ENCODE results near the gene SMCO3. TPM values are rescaled to one million over a fixed set of nuclear protein-coding genes. Genes with fewer than 3 reads are reported as not detected.

Gene SMCO3
- total and polyA plus RNA-seq, 2 of the 8 experiments (the other 6 are each of a cell fraction or from before 2014, with no cell fraction given) = not detected

- CTCF ChIA-PET (ENCODE audit: partially characterized antibody) = interaction anchor here (1.0 to 1.6 kb wide), 4 partner anchors 18 to 179 kb away, joined by 3 to 7 read pairs (median 3); partner anchors contain the start of gene WBP11
- no peak for TF ChIP-seq SIN3A (conservative IDR thresholded peaks at IDR 0.05 in 1 of 2, IDR thresholded peaks at IDR 0.05 in 1 of 2; ENCODE audit: low read depth in 1 of 2, low read length in 2 of 2)
- TF ChIP-seq POU5F1 (IDR thresholded peaks at IDR 0.05; ENCODE audit: low read depth, low read length) = no peak
- TF ChIP-seq CHD1 (IDR thresholded peaks at IDR 0.05; ENCODE audit: low read depth, low read length) = no peak
- no peak for TF ChIP-seq SIRT6 (IDR thresholded peaks at IDR 0.05; ENCODE audit: low read length)
- no peak for TF ChIP-seq PHF8 (conservative IDR thresholded peaks at IDR 0.05; ENCODE audit: low read depth, low read length)
- no peak for TF ChIP-seq NANOG (IDR thresholded peaks at IDR 0.05; ENCODE audit: insufficient read depth, low read depth, low read length, poor library complexity, severe bottlenecking)
- TF ChIP-seq BACH1 (IDR thresholded peaks at IDR 0.05; ENCODE audit: low read length) = no peak
- no peak for TF ChIP-seq MAX (IDR thresholded peaks at IDR 0.05)
- TF ChIP-seq CREB1 (IDR thresholded peaks at IDR 0.05) = peak; percentile 84
- TF ChIP-seq POLR2AphosphoS5 (IDR thresholded peaks at IDR 0.05; ENCODE audit: low read depth, low read length) = no peak
- TF ChIP-seq HDAC2 (IDR thresholded peaks at IDR 0.05; ENCODE audit: borderline replicate concordance in 1 of 2, low read depth in 2 of 2, low read length in 2 of 2) = no peak
- TF ChIP-seq, protein P1, sequence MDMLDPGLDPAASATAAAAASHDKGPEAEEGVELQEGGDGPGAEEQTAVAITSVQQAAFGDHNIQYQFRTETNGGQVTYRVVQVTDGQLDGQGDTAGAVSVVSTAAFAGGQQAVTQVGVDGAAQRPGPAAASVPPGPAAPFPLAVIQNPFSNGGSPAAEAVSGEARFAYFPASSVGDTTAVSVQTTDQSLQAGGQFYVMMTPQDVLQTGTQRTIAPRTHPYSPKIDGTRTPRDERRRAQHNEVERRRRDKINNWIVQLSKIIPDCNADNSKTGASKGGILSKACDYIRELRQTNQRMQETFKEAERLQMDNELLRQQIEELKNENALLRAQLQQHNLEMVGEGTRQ (IDR thresholded peaks at IDR 0.05; ENCODE audit: low read length) = no peak
- no peak for TF ChIP-seq NRF1 (IDR thresholded peaks at IDR 0.05; ENCODE audit: low read depth, low read length)
- no peak for TF ChIP-seq MAFK (IDR thresholded peaks at IDR 0.05; ENCODE audit: low read depth, low read length)
These were observed 14.9 kb upstream of the SMCO3 start for GRCh38 chr12:14828892-14829291.

More at GRCh38 chr12:14828892-14829291, 14.9 kb upstream of the SMCO3 start:
- Histone ChIP-seq H2BK5ac (ENCODE audit: low read depth, low read length) (no peak overlapping the region), H3K14ac (ENCODE audit: insufficient read length) (no peak overlapping the region), H4K91ac (replicated peaks; ENCODE audit: insufficient read length, low read length) (no peak overlapping the region), H2BK15ac (ENCODE audit: low read length) (no peak overlapping the region), H3K9ac (replicated peaks in 1 of 4; ENCODE audit: extremely low read depth in 1 of 4, low read depth in 3 of 4, low read length in 3 of 4) (no peak overlapping the region), H3K4me1 (replicated peaks in 1 of 4; ENCODE audit: control insufficient read depth in 3 of 4, insufficient read depth in 4 of 4, low read length in 3 of 4) (no peaks in the 10 kb centered on the region), H3K4ac (replicated peaks; ENCODE audit: insufficient read length, low read depth, low read length) (no peak overlapping the region), H4K8ac (ENCODE audit: extremely low read depth, insufficient read depth, low read length) (no peak overlapping the region), H3K23me2 (ENCODE audit: low read depth, low read length) (no peaks in the 10 kb centered on the region; the same call in 1 of the 2 replicates), H3K27me3 (replicated peaks in 1 of 4; ENCODE audit: control insufficient read depth in 3 of 4, extremely low read depth in 1 of 4, insufficient read depth in 3 of 4, low read length in 3 of 4) (no peaks in the 10 kb centered on the region), H2AK5ac (ENCODE audit: low read depth, low read length) (no peak overlapping the region), H3K79me2 (ENCODE audit: control insufficient read depth in 1 of 2, insufficient read depth in 2 of 2, low read length in 2 of 2) (no peaks in the 10 kb centered on the region), H4K20me1 (replicated peaks in 1 of 2; ENCODE audit: control insufficient read depth in 1 of 2, insufficient read depth in 2 of 2, low read length in 2 of 2) (no peaks in the 10 kb centered on the region), H2BK20ac (ENCODE audit: low read length) (no peak overlapping the region), H3K18ac (ENCODE audit: extremely low read depth, low read length) (no peak overlapping the region), H2BK120ac (replicated peaks; ENCODE audit: low read depth, low read length) (no peak overlapping the region), H3K23ac (ENCODE audit: insufficient read length) (no peak overlapping the region), H3K4me3 (ENCODE audit: extremely low read depth in 1 of 4, insufficient read depth in 2 of 4, low read depth in 3 of 4, low read length in 4 of 4) (no peak overlapping the region), H2AFZ (ENCODE audit: low read length) (peak overlapping the region; percentile 58; the same call in 1 of the 2 replicates), H3K4me2 (ENCODE audit: insufficient read depth in 1 of 2, low read depth in 2 of 2, low read length in 2 of 2) (no peak overlapping the region), H3K79me1 (ENCODE audit: low read depth, low read length) (no peaks in the 10 kb centered on the region), H3K9me3 (ENCODE audit: insufficient read depth in 2 of 2, low read depth in 1 of 2, low read length in 1 of 2) (no peaks in the 10 kb centered on the region), H3K27ac (ENCODE audit: low read depth, low read length) (no peak overlapping the region), H3K56ac (replicated peaks; ENCODE audit: insufficient read length, low read depth, low read length) (no peak overlapping the region), H4K5ac (ENCODE audit: insufficient read length, low read depth, low read length) (no peak overlapping the region), H3K36me3 (ENCODE audit: control insufficient read depth in 2 of 4, insufficient read depth in 4 of 4, low read length in 3 of 4) (no peaks in the 10 kb centered on the region), H2BK12ac (ENCODE audit: low read depth, low read length) (no peak overlapping the region)
- POLR2A ChIA-PET (ENCODE audit: partially characterized antibody) = interaction anchor here (1.5 to 2.3 kb wide), 2 partner anchors 22 to 54 kb away, joined by 3 to 9 read pairs; a partner anchor contains a TSS
- peak; percentile 74 for FAIRE-seq
- DNase-seq (ENCODE audit: low read depth in 1 of 2, low spot score in 2 of 2) = no peak

Measured in H1 (cell line).